NCI-H146 (cell line): ENCODE data around the gene FGF6.
"Not testable (repeated sequence)": the region's sequence is repeated elsewhere in the genome, so short reads cannot be mapped to it uniquely, and the experiment has no call there.

Experiments
- DNase-seq: peaks from one replicate; lab custom pipeline; 2025; lab: John Stamatoyannopoulos, UW

FGF6 gene

DNA sequence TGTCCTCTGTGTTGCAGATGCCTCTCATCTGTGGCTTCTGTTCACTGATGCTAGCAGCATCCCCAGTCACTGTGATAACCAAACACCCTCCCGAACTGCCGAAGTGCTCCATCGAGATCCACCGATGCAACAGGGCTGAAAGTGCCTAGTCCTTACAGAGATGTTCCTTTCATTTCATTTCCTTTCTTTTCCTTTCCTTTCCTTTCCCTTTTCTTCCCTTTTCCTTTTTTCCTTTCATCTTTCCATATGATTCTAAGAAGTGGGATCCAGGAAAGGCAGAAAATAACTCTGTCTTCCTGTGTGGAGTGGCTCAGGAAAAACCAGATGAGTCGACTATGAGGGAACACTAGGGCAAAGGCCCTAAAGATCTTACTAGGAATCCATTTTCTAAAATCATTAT lies 26.7 kb downstream of the FGF6 start:
- no peak for DNase-seq

DNA sequence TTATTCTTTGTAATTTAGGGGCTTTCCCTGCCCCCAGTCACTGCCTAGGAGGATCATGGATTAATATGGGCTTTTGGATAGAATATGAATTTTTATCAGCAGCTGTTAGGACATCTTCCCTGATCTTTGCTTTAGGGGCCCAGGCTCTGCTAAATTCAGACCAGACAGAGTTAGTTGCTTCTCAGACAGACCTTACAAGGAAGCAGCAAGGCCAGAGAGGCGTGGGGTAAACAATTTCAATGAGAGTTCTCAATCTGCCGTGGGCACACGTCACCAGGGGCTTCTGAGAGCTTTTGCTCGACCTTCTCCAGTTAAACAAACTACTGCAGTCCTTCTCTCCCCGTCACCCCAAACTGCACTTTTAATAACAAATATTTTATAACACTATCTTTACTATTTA lies 27.7 kb downstream of the FGF6 start:
- no peak for DNase-seq

DNA sequence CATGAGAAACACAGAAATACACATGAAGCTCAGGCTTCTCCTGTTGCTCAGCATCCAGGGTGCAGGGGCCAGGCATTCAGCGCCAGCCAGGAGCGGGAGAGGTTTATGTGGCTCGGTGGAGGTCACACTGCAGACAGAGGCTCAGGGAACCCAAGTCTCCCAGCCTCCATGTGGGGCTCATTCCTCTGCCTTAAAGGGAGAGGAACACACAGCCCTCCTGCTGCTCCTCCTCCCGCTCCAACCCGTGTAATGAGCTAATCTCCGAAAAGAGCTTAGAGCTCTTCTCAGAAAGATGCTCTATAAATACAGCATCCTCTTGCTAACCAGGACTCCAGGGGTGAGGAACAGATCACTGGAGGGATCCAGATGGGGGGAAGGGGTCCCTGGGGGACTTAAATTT lies 28.2 kb downstream of the FGF6 start:
- DNase-seq, result no peak

DNA sequence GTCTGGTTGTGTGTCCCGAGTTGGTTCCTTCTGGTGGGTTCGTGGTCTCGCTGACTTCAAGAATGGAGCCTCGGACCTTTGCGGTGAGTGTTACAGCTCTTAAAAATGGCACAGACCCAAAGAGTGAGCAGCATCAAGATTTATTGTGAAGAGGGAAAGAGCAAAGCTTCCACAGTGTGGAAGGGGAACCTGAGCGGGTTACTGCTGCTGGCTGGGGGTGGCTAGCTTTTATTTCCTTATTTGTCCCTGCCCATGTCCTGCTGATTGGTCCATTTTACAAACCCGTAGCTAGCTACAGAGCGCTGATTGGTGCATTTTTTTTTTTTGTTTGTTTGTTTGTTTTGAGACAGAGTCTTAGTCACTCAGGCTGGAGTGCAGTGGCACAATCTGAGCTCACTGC lies 29.3 kb downstream of the FGF6 start:
- no peak for DNase-seq

DNA sequence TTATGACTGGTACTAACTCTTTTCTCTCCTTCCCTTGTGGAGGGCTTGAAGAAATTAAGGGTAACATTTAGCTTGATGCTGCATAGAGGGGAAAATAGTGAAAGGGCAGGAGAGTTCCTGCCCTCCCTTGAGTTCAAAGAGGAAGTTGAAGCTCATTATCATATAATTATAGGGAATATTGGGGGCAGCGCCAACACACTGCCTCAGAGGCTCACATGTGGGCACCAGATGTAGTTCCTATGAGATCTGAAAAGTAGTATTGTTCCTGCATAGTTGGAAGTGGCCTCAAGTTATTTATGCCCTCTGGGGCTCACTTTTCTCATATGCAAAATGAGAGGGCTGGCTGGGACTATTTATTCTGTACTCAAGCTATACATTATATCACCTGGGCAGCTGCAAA lies 33.1 kb downstream of the FGF6 start:
- no peak for DNase-seq

DNA sequence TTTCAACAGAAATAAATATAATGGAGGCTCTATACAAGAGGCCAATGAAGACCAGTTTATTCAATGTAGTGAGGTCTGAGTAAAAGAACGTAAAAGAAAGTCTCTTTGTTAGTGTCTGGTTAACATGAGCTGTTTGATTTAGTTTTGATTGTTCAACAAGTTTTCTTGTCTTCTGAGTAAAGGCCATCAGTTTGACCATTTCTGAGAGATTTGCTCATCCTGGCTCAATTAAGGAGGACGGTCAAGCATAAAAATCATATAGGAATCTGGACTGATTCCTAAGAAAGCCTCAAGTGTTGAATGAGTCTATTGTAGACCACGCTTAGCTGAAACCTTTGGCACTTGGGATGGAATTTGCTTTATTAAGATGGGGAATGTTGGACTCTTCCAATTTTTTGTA lies 33.6 kb downstream of the FGF6 start:
- no peak for DNase-seq

DNA sequence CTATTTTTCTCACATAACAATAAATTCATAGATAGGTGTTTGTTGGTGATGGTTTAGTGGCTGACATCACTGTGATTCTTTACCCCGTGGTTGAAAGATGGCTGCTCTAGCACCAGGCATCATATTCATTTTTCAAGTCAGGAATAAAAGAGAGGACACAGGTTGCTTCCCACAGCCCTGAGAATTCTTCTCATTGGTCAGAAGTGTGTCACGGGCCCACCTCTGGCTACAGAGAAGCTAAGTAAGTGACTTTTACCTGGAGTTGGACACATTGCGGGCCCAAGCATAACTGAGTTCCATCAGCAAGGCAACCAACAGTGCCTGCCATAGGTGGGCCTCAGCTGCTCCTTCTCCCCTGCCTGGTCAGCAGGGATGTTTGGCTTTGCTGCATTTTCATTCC lies 38.5 kb downstream of the FGF6 start:
- no peak for DNase-seq

DNA sequence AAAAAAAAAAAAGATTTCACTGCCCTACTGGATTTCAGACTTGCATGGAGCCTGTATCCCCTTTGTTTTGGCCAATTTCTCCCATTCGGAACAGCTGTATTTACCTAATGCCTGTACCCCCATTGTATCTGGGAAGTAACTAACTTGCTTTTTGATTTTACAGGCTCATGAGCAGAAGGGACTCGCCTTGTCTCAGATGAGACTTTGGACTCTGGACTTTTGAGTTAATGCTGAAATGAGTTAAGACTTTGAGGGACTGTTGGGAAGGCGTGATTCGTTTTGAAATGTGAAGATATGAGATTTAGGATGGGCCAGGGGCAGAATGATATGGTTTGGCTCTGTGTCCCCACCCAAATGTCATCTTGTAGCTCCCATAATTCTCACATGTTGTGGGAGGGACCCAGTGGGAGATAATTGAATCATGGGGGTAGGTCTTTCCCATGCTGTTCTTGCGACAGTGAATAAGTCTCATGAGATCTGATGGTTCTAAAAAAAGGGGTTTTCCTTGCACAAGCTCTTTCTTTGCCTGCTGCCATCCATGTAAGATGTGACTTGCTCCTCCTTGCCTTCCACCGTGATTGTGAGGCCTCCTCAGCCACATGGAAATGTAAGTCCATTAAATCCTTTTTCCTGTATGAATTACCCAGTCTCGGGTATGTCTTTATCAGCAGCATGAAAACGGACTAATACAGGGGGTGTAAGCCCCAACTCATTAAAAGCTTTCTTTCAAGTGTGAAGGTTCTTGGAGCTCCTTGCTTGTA lies 40.6 kb downstream of the FGF6 start:
- not testable (repeated sequence) for DNase-seq

DNA sequence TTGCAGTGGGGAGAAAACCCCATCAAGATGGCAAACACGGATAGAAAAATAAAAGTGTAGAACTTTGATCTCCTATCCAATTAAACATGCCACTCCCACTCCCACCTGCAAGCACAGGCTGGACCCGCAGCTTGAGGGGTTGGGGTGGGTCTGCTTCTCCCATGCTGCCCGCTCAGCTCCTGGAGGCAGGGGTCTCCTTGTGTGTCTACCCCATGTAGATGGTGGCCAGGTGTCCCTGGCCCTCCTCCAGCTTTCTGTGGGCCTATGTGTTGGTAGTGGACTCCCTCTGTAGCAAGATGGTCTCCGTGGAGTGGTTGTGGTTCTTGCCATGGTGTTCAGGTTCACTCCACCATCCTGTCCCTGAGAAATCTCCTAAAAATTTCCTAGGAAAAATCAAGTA lies 42.6 kb downstream of the FGF6 start:
- no peak for DNase-seq

DNA sequence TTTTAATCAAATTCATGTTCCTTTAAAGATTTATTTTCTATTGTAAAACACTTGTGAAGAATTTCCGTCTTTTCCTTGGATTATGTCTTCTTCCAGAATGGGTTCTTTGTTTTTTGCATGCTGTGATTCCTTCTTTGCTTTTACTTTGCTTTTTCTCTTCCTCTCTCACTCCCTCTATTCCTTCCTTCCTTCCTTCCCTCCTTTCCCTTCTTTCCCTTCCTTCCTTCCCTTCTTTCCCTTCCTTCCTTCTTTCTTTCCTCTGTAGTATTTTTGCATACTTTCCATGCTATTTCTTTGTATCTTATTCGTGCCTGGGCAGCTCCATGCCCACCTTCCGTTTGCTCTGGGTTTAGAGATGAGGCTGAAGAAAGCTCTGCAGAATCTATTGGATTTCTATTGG lies 44.5 kb downstream of the FGF6 start:
- DNase-seq, result no peak

DNA sequence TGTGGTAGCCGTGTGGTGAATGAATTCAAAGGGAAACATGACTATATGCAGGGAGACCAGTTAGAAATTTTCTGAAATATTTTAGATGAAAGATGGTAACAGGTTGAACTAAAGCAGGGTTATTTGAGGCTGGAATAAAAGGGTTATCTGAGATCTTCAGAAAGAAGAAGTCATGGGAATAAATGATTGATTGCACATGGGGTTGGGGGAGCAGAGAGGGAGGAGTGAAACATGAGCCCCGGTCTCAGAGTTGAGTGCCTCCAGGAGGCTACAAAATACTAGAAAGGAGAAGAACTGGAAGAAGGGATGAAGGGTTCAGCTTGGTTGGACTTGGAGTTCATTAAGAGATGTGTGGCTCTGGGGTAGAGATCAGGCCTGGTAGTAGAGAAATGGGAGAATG lies 49.8 kb downstream of the FGF6 start:
- DNase-seq, result no peak

DNA sequence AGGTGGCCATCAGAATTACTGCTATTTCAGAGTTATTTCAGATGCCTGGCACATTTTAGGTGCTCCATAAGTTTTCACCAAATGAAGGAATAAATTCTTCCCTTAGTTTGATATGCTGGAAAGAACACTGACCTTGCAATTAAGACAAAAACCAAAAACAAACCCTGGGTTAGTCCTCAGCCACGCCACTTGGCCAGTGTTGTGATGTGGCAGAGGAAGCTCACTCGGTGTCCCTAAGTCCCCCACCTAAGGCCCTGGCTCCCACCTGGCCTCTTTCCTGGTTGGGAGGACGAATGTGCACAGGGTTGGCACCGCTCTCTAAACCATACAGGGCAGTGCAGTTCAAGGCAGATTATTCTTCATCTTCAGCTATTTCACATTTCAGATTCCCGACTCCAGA lies 52.4 kb downstream of the FGF6 start:
- no peak for DNase-seq

DNA sequence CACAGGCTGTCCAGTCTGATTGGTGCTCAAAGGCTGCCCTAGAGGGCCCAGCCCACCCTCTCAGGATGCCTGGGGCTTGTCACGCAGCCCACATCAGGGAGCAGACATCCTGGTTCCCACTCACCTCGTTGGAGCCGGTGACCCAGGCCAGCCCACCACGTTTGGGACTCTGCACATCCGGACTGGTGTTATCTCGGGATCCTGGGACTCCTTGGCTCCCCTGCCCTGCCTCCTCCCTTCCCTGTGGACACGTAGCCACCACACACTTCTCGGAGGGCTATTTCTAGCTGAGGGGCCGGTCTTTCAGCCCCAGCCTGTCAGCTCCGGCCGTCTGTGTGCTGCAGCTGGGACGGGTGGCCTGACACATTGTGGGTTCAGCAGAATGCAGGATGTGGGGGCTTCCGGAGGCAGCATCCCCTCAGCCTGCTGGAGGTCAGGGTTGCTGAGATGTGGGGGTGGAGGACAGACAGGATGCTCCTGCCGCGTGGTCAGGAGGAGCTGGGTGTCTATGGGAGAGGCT lies 53.3 kb downstream of the FGF6 start:
- no peak for DNase-seq

DNA sequence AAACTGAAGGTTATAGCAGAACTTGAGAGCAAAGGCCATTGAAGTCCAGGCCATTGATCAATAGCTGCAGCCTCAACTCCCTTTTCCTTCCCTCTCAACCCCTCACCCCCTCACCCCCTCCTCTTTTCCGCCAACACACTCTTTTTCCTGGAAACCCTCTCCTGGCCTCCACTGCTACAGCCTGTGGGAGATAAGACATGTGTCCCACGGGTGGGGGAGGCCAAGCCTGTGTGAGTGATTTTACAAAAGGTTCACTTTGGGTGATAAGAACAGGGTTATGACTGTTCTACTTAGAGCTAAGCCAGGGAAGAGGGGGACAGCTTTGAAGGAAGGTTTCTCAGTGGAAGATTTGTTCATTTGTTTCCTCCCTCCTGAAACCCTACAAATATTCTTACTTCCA lies 57.0 kb downstream of the FGF6 start:
- DNase-seq, result no peak

DNA sequence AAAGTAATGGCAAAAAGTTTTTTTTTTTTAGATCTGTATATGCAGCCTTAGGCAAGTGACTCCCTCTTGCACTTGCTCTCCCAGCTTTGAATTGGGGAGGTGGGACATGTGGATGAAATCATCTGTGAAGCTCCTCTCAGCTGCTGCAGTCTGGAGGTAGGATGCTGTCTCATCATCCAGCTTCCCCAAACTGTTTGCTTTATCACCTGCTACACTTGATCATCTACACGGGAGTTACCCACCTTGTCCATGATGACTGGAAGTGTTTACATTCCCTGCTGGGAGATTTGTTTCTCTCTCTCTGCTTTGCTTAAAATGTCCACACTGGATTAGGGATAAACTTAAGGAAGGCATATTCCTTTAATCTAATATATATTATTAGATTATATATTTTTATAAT lies 57.6 kb downstream of the FGF6 start:
- no peak for DNase-seq

DNA sequence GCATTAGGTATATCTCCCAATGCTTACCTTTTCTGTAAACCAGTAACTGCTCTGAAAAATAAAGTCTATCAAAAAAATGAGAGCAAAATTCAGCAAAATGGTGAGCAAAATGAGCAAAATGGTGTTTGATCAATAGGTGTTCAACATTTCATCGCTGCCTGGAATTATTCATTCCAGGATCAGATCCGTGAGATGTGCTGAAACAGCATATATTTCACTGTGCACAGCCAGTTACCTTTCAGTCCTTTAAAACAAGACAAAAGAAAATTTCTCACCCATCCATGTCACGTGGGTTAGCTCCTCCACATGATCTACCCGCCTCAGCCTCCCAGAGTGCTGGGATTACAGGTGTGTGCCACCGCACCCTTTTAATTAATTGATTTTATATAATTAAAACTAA lies 58.0 kb downstream of the FGF6 start:
- DNase-seq, result no peak

DNA sequence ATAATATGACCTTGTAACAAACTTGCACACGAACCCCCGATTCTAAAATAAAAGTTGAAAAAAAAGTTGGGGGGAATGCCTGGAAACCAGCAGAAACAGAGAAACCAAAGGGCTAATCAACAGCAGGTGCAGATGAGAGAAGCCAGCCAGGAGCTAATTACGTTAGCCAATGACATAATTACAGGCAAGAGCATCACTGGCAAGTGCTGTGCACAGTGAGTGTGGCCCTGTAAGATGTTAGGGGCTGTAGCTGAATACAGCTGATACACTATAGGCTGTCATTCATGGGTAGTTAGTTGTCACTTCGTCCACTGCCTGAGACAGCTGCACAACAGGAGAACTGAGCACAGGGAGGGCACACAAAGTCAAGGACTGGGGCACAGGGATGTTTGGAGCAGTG lies 58.8 kb downstream of the FGF6 start:
- DNase-seq, result peak; percentile 42
